ENCODE results near the gene GAST. TPM values are rescaled to one million over a fixed set of nuclear protein-coding genes. Genes with fewer than 3 reads are reported as not detected.
A peak's percentile ranks its signal among the peaks of the same experiment; 100 is the strongest.

The GAST gene
- total RNA-seq, 3 donors from 2014 or later (not counting 1 experiment from before 2014, with no cell fraction given): not detected

DNA sequence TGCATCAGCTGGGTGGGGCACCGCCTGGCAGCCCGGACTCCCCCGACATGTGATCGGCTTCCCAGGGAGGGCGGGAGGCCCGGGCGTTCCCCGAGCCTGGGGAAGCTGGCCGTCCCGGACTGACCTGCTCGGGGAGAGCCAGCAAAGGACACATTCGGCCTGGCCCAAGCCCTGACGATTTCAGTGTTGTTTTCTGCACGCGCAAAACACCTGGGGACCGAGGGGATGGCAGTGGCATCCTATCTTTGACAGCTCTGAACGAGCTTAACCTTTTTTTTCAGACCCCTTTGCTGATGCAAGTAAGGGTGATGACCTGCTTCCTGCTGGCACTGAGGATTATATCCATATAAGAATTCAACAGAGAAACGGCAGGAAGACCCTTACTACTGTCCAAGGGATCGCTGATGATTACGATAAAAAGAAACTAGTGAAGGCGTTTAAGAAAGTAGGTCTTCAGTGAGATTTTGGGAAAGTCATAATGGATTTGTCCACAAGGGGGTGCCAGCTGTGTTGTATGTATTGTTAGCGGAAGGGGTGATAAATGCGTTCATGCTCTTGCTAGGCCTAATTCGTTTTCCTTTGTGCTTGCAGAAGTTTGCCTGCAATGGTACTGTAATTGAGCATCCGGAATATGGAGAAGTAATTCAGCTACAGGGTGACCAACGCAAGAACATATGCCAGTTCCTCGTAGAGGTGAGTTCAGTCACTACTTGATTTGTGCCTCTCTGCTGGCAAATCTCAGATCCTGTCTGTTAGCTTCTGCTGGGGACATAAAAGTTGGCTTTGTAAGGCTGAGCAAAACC, 22.4 kb upstream of the GAST start:
- DNase-seq (peak; percentile 29 to 82), ATAC-seq (no peak)
- Mint-ChIP-seq H3K9me3 (no peaks in the 10 kb centered on the region), H3K27ac (peak overlapping the region; percentile 99 to 100), H3K4me3 (peak overlapping the region; percentile 96), H3K4me1 (peaks cover 47 to 50% of the 10 kb centered on the region in 2 donors), H3K36me3 (peaks cover 34% of the 10 kb centered on the region), H3K27me3 (ENCODE audit: low read depth in 2 of 2) (no peaks in the 10 kb centered on the region)
- H3K36me3 ChIP-seq (ENCODE audit: control insufficient read depth, insufficient read depth, low read length): peaks cover 50% of the 10 kb centered on the region
- peak overlapping the region; percentile 66 for H3K4me3 ChIP-seq (ENCODE audit: low read length)
- H3K9me3 ChIP-seq (ENCODE audit: control insufficient read depth, insufficient read depth, low read length): no peaks in the 10 kb centered on the region
- peak overlapping the region; percentile 90 for H3K27ac ChIP-seq (ENCODE audit: low read length)
- peaks cover 21% of the 10 kb centered on the region for H3K4me1 ChIP-seq (ENCODE audit: control insufficient read depth, insufficient read depth, low read length)
- 3% methylated on average over 27 of the region's 27 CpGs for WGBS (ENCODE audit: insufficient coverage)
- TF ChIP-seq, protein P1, sequence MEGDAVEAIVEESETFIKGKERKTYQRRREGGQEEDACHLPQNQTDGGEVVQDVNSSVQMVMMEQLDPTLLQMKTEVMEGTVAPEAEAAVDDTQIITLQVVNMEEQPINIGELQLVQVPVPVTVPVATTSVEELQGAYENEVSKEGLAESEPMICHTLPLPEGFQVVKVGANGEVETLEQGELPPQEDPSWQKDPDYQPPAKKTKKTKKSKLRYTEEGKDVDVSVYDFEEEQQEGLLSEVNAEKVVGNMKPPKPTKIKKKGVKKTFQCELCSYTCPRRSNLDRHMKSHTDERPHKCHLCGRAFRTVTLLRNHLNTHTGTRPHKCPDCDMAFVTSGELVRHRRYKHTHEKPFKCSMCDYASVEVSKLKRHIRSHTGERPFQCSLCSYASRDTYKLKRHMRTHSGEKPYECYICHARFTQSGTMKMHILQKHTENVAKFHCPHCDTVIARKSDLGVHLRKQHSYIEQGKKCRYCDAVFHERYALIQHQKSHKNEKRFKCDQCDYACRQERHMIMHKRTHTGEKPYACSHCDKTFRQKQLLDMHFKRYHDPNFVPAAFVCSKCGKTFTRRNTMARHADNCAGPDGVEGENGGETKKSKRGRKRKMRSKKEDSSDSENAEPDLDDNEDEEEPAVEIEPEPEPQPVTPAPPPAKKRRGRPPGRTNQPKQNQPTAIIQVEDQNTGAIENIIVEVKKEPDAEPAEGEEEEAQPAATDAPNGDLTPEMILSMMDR (IDR thresholded peaks at IDR 0.05): peak; percentile 82
- intact Hi-C loops (cut with micrococcal nuclease): no loop called here
- H3K27me3 ChIP-seq (ENCODE audit: control insufficient read depth, insufficient read depth, low read length): no peaks in the 10 kb centered on the region

DNA sequence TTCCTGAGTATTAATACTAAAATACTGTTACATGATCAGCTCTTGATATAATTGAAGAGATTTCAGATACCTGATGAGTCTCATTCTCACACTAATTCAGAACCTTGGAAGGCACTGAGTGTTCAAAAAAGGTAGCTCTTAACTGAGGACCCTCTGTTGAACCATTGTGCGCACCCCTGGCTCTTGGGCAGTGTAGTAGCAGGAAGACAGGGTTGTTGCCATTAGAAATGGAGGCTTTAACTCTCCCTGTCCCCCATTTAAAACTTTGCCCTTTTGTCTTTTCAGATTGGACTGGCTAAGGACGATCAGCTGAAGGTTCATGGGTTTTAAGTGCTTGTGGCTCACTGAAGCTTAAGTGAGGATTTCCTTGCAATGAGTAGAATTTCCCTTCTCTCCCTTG, 21.6 kb upstream of the GAST start:
- Histone ChIP-seq H3K4me3 (ENCODE audit: low read length) (no peak overlapping the region), H3K36me3 (ENCODE audit: control insufficient read depth, insufficient read depth, low read length) (peaks cover 55% of the 10 kb centered on the region), H3K4me1 (ENCODE audit: control insufficient read depth, insufficient read depth, low read length) (peaks cover 21% of the 10 kb centered on the region), H3K27ac (ENCODE audit: low read length) (peak overlapping the region; percentile 90), H3K9me3 (ENCODE audit: control insufficient read depth, insufficient read depth, low read length) (no peaks in the 10 kb centered on the region), H3K27me3 (ENCODE audit: control insufficient read depth, insufficient read depth, low read length) (no peaks in the 10 kb centered on the region)
- H3K27ac Mint-ChIP-seq: peak overlapping the region; percentile 99 to 100
- H3K9me3 Mint-ChIP-seq: no peaks in the 10 kb centered on the region
- TF ChIP-seq, protein P1 (IDR thresholded peaks at IDR 0.05): no peak
- H3K4me3 Mint-ChIP-seq: peak overlapping the region; percentile 96
- peaks cover 51 to 54% of the 10 kb centered on the region in 2 donors for H3K4me1 Mint-ChIP-seq
- intact Hi-C loops (cut with micrococcal nuclease): no loop called here
- H3K36me3 Mint-ChIP-seq: peaks cover 34% of the 10 kb centered on the region
- H3K27me3 Mint-ChIP-seq (ENCODE audit: low read depth in 2 of 2): no peaks in the 10 kb centered on the region
- ATAC-seq (no peak), DNase-seq (peak in 1 of 2 donors; percentile 39)
- 100% methylated on average over 1 of the region's 2 CpGs for WGBS (ENCODE audit: insufficient coverage)

DNA sequence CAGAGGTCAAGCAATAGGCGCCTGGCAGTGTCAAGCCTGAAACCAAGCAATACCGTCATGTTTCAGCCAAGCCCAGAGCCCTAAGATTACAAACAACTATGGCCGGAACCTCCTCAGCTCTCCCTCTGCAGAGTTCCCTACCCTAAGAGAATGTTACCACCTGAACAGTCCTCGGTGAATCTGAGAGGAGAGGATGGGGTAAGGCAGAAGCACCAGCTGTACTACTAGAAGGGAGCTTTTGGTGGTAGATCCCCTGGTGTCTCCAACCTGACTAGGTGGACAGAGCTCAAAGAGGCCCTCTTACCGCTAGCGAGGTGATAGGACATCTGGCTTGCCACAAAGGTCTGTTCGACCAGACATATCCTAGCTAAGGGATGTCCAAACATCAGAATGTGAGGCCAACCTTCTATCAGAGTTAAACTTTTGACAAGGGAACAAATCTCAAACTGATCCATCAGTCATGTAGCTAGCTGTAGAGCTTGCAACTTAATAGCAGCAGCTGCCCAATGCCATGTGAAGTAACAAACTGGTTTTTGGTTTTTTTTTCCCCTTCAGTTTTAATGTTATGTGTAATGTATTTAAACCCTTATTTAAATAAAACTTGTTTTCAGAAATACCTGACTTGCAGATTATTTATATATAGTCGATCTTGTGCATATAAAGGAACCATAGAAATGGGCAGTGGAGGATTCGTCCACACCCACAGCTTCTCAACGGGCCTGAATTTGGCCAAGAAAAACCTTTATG, 20.9 kb upstream of the GAST start:
- no peaks in the 10 kb centered on the region for H3K27me3 Mint-ChIP-seq (ENCODE audit: low read depth in 2 of 2)
- Histone ChIP-seq H3K9me3 (ENCODE audit: control insufficient read depth, insufficient read depth, low read length) (no peaks in the 10 kb centered on the region), H3K4me3 (ENCODE audit: low read length) (no peak overlapping the region), H3K27ac (ENCODE audit: low read length) (peak overlapping the region; percentile 90), H3K36me3 (ENCODE audit: control insufficient read depth, insufficient read depth, low read length) (peaks cover 55% of the 10 kb centered on the region), H3K4me1 (ENCODE audit: control insufficient read depth, insufficient read depth, low read length) (peaks cover 25% of the 10 kb centered on the region), H3K27me3 (ENCODE audit: control insufficient read depth, insufficient read depth, low read length) (no peaks in the 10 kb centered on the region)
- H3K27ac Mint-ChIP-seq: peak overlapping the region; percentile 99 to 100
- intact Hi-C loops (cut with micrococcal nuclease): no loop called here
- H3K4me1 Mint-ChIP-seq: peaks cover 56 to 61% of the 10 kb centered on the region in 2 donors
- WGBS (ENCODE audit: insufficient coverage): 91% methylated on average over 10 of the region's 10 CpGs
- DNase-seq (peak in 1 of 2 donors; percentile 60), ATAC-seq (no peak)
- H3K4me3 Mint-ChIP-seq: peak overlapping the region; percentile 96
- no peaks in the 10 kb centered on the region for H3K9me3 Mint-ChIP-seq
- TF ChIP-seq, protein P1 (IDR thresholded peaks at IDR 0.05): no peak
- peaks cover 34% of the 10 kb centered on the region for H3K36me3 Mint-ChIP-seq

Data from natural killer cell (primary cell).